Mammary epithelial cell (primary cell): ENCODE measurements around the gene WIPI1.

Experiments used
- CTCF ChIP-seq, 2 donors: IDR thresholded peaks in 1 of 2; conservative IDR thresholded peaks in 1 of 2; 2 replicates each; pipeline ENCODE4 v1.5.1; 2011 to 2012; ENCODE audit warnings: inconsistent platforms in 2 of 2, low read length in 2 of 2, mild to moderate bottlenecking in 2 of 2, control low read depth in 1 of 2, low read depth in 1 of 2; ENCODE audit not compliant: insufficient read depth in 1 of 2; ENCODE audit errors: extremely low read depth in 1 of 2
- EZH2 ChIP-seq: IDR thresholded peaks from 2 replicates; pipeline ENCODE4 v1.6.1; 2012; ENCODE audit warnings: low read length, inconsistent platforms, borderline replicate concordance

- TF ChIP-seq CTCF (conservative IDR thresholded peaks at IDR 0.05 in 1 of 2, IDR thresholded peaks at IDR 0.05 in 1 of 2; ENCODE audit: extremely low read depth in 1 of 2, insufficient read depth in 1 of 2, low read depth in 1 of 2, low read length in 2 of 2) = no peak
- TF ChIP-seq EZH2 = no peak
Observed at GRCh38 chr17:68489919-68490318, 32.6 kb upstream of the WIPI1 start.
